Left ventricle myocardium inferior (tissue), 1 donor: ENCODE measurements around the gene ZNF853. TPM values are rescaled to one million over a fixed set of nuclear protein-coding genes. Genes with fewer than 3 reads are reported as not detected.

Experiments used
- DNase-seq: peaks from one replicate; pipeline ENCODE4 v3.0.0-alpha.2; 2020
- H3K27ac ChIP-seq: fragments of 200-600 bp; replicated peaks from 2 replicates; pipeline ENCODE4 v1.8.0; 2021
- H3K27me3 ChIP-seq: fragments of 200-600 bp; 2 replicates; pipeline ENCODE4 v1.8.0; 2021; ENCODE audit warnings: low read depth
- H3K36me3 ChIP-seq: fragments of 200-600 bp; 2 replicates; pipeline ENCODE4 v1.8.0; 2021
- H3K4me1 ChIP-seq: fragments of 200-600 bp; 2 replicates; pipeline ENCODE4 v1.8.0; 2021
- H3K4me3 ChIP-seq: fragments of 200-600 bp; 2 replicates; pipeline ENCODE4 v1.8.0; 2021; ENCODE audit warnings: mild to moderate bottlenecking, moderate library complexity
- H3K9me3 ChIP-seq: fragments of 200-600 bp; replicated peaks from 2 replicates; pipeline ENCODE4 v1.8.0; 2021
- intact Hi-C: fragments of 100-400 bp; cut with micrococcal nuclease; formaldehyde crosslinking; loops from one replicate; pipeline ENCODE4 v1.11.0; 2022
- total RNA-seq: library from RNA; stranded (reverse); fragmentation: NEBNext Ultra II Directional; extraction: Animal tissue kit (Norgen Biotek cat#: 25700); gene quantifications from one replicate; pipeline ENCODE4 v1.2.1, GENCODE V29; 2021
- TF ChIP-seq, protein P1 (sequence below): fragments of 200-600 bp; IDR thresholded peaks from 2 replicates; pipeline ENCODE4 v1.8.0; 2021; ENCODE audit warnings: antibody characterized with exemption, mild to moderate bottlenecking, borderline replicate concordance
- donor health status: DM: no; HTN: yes; CAD: no; lungs with severe emphysema.

The ZNF853 gene
- total RNA-seq, 1 donor from 2014 or later, result 15.0 TPM

DNA sequence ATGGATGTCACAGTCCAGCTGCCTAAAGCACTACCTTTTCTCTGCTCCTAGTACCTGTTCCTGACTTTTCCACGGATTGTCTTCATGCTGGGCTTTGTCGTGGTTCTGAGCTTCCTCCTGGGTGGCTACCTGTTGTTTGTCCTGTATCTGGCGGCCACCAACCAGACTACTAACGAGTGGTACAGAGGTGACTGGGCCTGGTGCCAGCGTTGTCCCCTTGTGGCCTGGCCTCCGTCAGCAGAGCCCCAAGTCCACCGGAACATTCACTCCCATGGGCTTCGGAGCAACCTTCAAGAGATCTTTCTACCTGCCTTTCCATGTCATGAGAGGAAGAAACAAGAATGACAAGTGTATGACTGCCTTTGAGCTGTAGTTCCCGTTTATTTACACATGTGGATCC, 26.8 kb upstream of the ZNF853 start:
- intact Hi-C loops, result no loop called here
- Histone ChIP-seq H3K9me3 (no peaks in the 10 kb centered on the region), H3K36me3 (peaks cover 67% of the 10 kb centered on the region), H3K27me3 (no peaks in the 10 kb centered on the region), H3K4me3 (no peak overlapping the region), H3K27ac (no peak overlapping the region), H3K4me1 (peaks cover 30% of the 10 kb centered on the region)
- TF ChIP-seq, protein P1, sequence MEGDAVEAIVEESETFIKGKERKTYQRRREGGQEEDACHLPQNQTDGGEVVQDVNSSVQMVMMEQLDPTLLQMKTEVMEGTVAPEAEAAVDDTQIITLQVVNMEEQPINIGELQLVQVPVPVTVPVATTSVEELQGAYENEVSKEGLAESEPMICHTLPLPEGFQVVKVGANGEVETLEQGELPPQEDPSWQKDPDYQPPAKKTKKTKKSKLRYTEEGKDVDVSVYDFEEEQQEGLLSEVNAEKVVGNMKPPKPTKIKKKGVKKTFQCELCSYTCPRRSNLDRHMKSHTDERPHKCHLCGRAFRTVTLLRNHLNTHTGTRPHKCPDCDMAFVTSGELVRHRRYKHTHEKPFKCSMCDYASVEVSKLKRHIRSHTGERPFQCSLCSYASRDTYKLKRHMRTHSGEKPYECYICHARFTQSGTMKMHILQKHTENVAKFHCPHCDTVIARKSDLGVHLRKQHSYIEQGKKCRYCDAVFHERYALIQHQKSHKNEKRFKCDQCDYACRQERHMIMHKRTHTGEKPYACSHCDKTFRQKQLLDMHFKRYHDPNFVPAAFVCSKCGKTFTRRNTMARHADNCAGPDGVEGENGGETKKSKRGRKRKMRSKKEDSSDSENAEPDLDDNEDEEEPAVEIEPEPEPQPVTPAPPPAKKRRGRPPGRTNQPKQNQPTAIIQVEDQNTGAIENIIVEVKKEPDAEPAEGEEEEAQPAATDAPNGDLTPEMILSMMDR, result no peak
- DNase-seq, result no peak

DNA sequence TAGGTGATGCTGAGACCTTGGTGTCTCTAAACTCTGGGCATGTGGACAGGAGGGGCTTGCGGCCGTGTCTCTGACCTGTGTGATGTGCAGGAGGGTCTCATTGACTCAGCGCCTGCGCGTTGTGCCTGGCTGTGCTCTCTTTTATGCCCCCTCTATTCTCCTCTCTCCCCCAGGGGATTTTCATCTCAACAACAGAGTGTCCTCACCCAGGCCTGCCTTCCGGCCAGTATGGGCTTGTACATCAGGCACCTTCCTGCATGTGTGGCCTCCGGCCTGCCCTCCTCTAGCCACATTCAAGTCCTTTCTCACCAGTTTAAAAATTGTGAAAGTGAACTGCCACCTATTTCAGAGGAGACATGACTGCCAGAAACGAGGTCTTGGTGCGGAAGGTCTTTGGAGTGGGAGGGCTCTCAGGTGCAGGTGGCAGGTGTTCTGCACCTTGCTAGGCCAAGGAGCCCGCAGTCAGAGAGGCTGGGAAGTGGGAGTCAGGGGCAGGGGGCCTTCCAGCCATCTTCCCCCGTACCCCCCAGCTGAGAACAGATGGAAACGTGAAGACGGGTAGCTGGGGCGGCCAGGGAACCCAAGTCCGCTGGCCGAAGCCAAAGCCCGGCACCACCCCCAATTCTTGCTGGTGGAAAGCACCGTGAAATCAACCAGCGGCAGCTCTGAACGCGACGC, 26.1 kb upstream of the ZNF853 start:
- H3K36me3 ChIP-seq, result peaks cover 67% of the 10 kb centered on the region
- H3K9me3 ChIP-seq, result no peaks in the 10 kb centered on the region
- no peaks in the 10 kb centered on the region for H3K27me3 ChIP-seq
- peak overlapping the region; percentile 92 for H3K27ac ChIP-seq
- TF ChIP-seq, protein P1, result no peak
- peak overlapping the region; percentile 95 for H3K4me3 ChIP-seq
- intact Hi-C loops, result no loop called here
- peaks cover 30% of the 10 kb centered on the region for H3K4me1 ChIP-seq
- no peak for DNase-seq

DNA sequence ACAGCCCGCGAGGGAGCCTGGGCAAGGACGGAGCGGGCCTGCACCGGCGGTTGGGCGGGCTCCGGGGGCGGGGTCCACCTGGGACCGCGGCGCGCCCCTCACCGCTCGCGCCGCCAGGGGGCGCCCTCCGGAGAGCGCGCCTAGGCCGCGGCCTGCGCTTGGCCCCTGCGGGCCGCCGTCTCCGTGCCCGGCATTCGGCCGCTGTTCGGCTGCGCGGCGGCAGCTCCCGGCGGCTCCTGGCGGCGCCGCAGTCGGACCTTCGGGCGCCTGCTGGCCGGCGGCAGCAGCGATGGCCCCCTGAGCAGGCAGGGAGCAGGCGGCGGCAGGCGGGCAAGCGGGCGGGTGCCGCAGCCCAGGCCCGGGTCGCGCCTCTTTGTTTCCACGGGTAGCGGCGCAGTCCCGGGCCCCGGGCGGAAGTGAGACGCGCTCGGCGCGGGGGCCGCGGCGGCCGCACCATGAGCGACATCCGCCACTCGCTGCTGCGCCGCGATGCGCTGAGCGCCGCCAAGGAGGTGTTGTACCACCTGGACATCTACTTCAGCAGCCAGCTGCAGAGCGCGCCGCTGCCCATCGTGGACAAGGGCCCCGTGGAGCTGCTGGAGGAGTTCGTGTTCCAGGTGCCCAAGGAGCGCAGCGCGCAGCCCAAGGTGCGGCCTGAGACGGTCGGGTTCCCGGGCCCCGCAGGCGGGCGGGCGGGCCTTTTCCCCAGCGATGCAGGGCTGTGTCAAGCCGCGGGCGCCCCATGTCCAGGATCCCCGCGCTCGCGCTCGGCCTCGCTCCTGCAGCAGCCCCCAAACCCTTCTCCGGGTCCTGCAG, 25.4 kb upstream of the ZNF853 start, which contains the start of gene INTS15:
TSS of gene INTS15 (plus strand) at position 193 of the 816 bp plus-strand sequence. CDS start at position 456, 263 bp downstream.
- intact Hi-C loops, result no loop called here
- Histone ChIP-seq H3K27ac (peak within 1 kb of the TSS; percentile 92), H3K9me3 (no peaks in the 10 kb centered on the region), H3K36me3 (peaks cover 67% of the 10 kb centered on the region), H3K4me3 (peak within 1 kb of the TSS; percentile 95), H3K27me3 (no peaks in the 10 kb centered on the region), H3K4me1 (peaks cover 30% of the 10 kb centered on the region)
- DNase-seq, result peak; percentile 77
- TF ChIP-seq, protein P1, result peak; percentile 91

DNA sequence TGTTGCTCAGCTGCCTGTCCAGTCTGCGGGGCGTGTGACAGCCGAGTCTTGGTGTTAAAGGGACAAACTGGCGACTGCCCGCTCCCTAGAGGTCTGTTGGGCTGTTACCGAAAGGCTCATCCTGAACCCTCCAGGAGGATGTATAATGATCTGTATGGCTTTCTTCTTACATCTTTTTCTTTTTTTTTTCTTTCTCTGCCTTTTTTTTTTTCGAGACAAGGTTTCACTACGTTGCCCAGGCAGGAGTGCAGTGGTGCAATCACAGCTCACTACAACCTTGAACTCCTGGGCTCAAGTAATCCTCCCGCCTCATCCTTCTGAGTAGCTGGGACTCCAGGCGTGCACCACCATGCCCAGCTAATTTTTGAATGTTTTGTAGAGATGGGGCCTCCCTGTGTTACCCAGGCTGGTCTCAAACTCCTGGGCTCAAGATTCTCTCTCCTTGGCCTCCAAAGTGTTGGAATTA, 24.7 kb upstream of the ZNF853 start:
- Histone ChIP-seq H3K4me3 (peak overlapping the region; percentile 95), H3K4me1 (peaks cover 30% of the 10 kb centered on the region), H3K27ac (peak overlapping the region; percentile 92), H3K36me3 (peaks cover 67% of the 10 kb centered on the region), H3K9me3 (no peaks in the 10 kb centered on the region), H3K27me3 (no peaks in the 10 kb centered on the region)
- TF ChIP-seq, protein P1, result no peak
- DNase-seq, result no peak
- intact Hi-C loops, result no loop called here

DNA sequence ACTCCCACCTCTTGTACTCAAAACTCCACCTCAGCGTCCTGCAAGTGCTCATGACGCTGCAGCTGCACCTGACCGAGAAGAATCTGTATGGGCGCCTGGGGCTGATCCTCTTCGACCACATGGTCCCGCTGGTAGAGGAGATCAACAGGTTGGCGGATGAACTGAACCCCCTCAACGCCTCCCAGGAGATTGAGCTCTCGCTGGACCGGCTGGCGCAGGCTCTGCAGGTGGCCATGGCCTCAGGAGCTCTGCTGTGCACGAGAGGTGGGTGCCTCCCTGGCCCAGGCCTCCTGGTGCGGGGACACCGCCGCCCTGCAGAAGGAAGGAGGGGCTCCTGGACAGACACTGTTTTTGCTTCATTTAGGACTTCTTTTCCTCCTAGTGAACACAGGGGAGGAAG, 15.3 kb upstream of the ZNF853 start:
- H3K9me3 ChIP-seq, result no peaks in the 10 kb centered on the region
- no peak for DNase-seq
- TF ChIP-seq, protein P1, result no peak
- no peak overlapping the region for H3K4me3 ChIP-seq
- peaks cover 97% of the 10 kb centered on the region for H3K36me3 ChIP-seq
- intact Hi-C loops, result no loop called here
- H3K27me3 ChIP-seq, result no peaks in the 10 kb centered on the region
- no peaks in the 10 kb centered on the region for H3K4me1 ChIP-seq
- H3K27ac ChIP-seq, result no peak overlapping the region
